DOHH2 (cell line): ENCODE results near the gene PLXNA3.

ENCODE experiments used
- H3F3A ChIP-seq: fragments of 200-600 bp; sonication (generic), shearing (Covaris generic); 2 replicates; pipeline ENCODE4 v1.6.0; 2016; ENCODE audit warnings: antibody characterized with exemption, mild to moderate bottlenecking; ENCODE audit not compliant: control insufficient read depth, insufficient read depth
- H3K27ac ChIP-seq: fragments of 200-600 bp; sonication (generic); 2 replicates; pipeline ENCODE4 v1.5.1; 2014; ENCODE audit warnings: low read depth, mild to moderate bottlenecking, low read length, moderate library complexity
- H3K27me3 ChIP-seq: fragments of 200-600 bp; sonication (generic); 2 replicates; pipeline ENCODE4 v1.6.1; 2014; ENCODE audit warnings: mild to moderate bottlenecking, low read length, mixed read lengths; ENCODE audit not compliant: control insufficient read depth
- H3K36me3 ChIP-seq: fragments of 200-600 bp; sonication (generic); 2 replicates; pipeline ENCODE4 v1.6.1; 2014; ENCODE audit warnings: mild to moderate bottlenecking, low read length, moderate library complexity, mixed read lengths; ENCODE audit not compliant: control insufficient read depth
- H3K4me1 ChIP-seq: fragments of 200-600 bp; sonication (generic); 2 replicates; pipeline ENCODE4 v1.6.1; 2014; ENCODE audit warnings: mild to moderate bottlenecking, low read length, mixed read lengths; ENCODE audit not compliant: control insufficient read depth
- H3K4me2 ChIP-seq: fragments of 200-600 bp; sonication (generic); 2 replicates; pipeline ENCODE4 v1.6.0; 2014; ENCODE audit warnings: mild to moderate bottlenecking, low read length, moderate library complexity
- H3K4me3 ChIP-seq: fragments of 200-600 bp; sonication (generic); 2 replicates; pipeline ENCODE4 v1.5.1; 2014; ENCODE audit warnings: mild to moderate bottlenecking, low read length, mixed read lengths
- H3K79me2 ChIP-seq: fragments of 200-600 bp; sonication (generic); 2 replicates; pipeline ENCODE4 v1.6.1; 2014; ENCODE audit warnings: mild to moderate bottlenecking, low read length, mixed read lengths; ENCODE audit not compliant: control insufficient read depth
- H3K9me2 ChIP-seq: fragments of 200-600 bp; sonication (generic); replicated peaks from 2 replicates; pipeline ENCODE4 v1.6.1; 2014; ENCODE audit warnings: mild to moderate bottlenecking, low read length, mixed read lengths; ENCODE audit not compliant: control insufficient read depth
- H3K9me3 ChIP-seq: fragments of 200-600 bp; sonication (generic); 2 replicates; pipeline ENCODE4 v1.6.1; 2014; ENCODE audit warnings: antibody characterized with exemption, low read length, mixed read lengths; ENCODE audit not compliant: control insufficient read depth, insufficient read depth
- H4K20me1 ChIP-seq: fragments of 200-600 bp; sonication (generic); 2 replicates; pipeline ENCODE4 v1.6.0; 2014; ENCODE audit warnings: low read depth, mild to moderate bottlenecking, antibody characterized with exemption, low read length, moderate library complexity; ENCODE audit not compliant: control insufficient read depth, insufficient read depth
- EZH2phosphoT487 ChIP-seq: fragments of 200-600 bp; sonication (generic); IDR thresholded peaks from 2 replicates; pipeline ENCODE4 v1.6.1; 2017; ENCODE audit warnings: borderline replicate concordance, mild to moderate bottlenecking, antibody characterized with exemption, low read length, moderate library complexity, mixed read lengths
- TF ChIP-seq, protein P1 (sequence below): fragments of 200-600 bp; sonication (generic); IDR thresholded peaks from one replicate; pipeline ENCODE4 v1.5.1; 2014; ENCODE audit warnings: antibody characterized with exemption, mild to moderate bottlenecking, low read depth, low read length; ENCODE audit not compliant: poor library complexity, severe bottlenecking

PLXNA3 gene

GRCh38 chrX:154509455-154509854 is 51.4 kb downstream of the PLXNA3 start:
- Histone ChIP-seq H3K9me3 (no peaks in the 10 kb centered on the region), H3K4me3 (no peak overlapping the region)

DNA sequence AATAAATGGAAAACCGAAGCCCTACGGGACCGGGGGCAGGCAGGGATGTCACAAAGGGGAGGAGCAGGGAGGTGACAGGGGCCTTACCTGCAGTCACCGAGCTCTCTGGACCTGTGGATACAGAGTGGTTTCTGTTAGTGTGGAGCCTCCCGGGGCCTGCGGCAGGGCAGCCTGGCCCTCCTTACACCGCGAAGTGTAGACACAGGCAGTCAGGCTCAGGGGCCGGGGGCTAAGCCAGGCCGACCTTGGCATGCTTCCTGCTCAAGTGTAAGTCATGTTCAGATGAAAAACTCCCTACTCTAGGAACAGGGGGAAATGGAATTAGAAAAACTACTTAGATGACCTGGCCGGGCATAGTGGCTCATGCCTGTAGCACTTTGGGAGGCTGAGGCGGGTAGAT is 53.7 kb downstream of the PLXNA3 start:
- no peak overlapping the region for H3K4me3 ChIP-seq
- H3K9me3 ChIP-seq: no peaks in the 10 kb centered on the region
- H3K36me3 ChIP-seq: peaks cover 15% of the 10 kb centered on the region; the same call in 1 of the 2 replicates
- peaks cover 16% of the 10 kb centered on the region for H3K79me2 ChIP-seq
- no peak overlapping the region for H3K27ac ChIP-seq
- no peaks in the 10 kb centered on the region for H4K20me1 ChIP-seq
- H3K4me1 ChIP-seq: peaks cover 14% of the 10 kb centered on the region
- H3K9me2 ChIP-seq: no peaks in the 10 kb centered on the region
- no peak for TF ChIP-seq EZH2phosphoT487
- TF ChIP-seq, protein P1, sequence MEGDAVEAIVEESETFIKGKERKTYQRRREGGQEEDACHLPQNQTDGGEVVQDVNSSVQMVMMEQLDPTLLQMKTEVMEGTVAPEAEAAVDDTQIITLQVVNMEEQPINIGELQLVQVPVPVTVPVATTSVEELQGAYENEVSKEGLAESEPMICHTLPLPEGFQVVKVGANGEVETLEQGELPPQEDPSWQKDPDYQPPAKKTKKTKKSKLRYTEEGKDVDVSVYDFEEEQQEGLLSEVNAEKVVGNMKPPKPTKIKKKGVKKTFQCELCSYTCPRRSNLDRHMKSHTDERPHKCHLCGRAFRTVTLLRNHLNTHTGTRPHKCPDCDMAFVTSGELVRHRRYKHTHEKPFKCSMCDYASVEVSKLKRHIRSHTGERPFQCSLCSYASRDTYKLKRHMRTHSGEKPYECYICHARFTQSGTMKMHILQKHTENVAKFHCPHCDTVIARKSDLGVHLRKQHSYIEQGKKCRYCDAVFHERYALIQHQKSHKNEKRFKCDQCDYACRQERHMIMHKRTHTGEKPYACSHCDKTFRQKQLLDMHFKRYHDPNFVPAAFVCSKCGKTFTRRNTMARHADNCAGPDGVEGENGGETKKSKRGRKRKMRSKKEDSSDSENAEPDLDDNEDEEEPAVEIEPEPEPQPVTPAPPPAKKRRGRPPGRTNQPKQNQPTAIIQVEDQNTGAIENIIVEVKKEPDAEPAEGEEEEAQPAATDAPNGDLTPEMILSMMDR: no peak
- no peaks in the 10 kb centered on the region for H3K27me3 ChIP-seq
- no peak overlapping the region for H3K4me2 ChIP-seq
- H3F3A ChIP-seq: no peaks in the 10 kb centered on the region

More at GRCh38 chrX:154509455-154509854, 51.4 kb downstream of the PLXNA3 start:
- H3F3A ChIP-seq: no peaks in the 10 kb centered on the region
- TF ChIP-seq, protein P1: no peak
- TF ChIP-seq EZH2phosphoT487: no peak
- H3K4me2 ChIP-seq: no peak overlapping the region
- H4K20me1 ChIP-seq: no peaks in the 10 kb centered on the region
- H3K36me3 ChIP-seq: peaks cover 22% of the 10 kb centered on the region; the same call in 1 of the 2 replicates
- no peaks in the 10 kb centered on the region for H3K9me2 ChIP-seq
- peaks cover 4% of the 10 kb centered on the region; the same call in 1 of the 2 replicates for H3K79me2 ChIP-seq
- no peak overlapping the region for H3K27ac ChIP-seq
- no peaks in the 10 kb centered on the region for H3K27me3 ChIP-seq
- H3K4me1 ChIP-seq: peaks cover 4% of the 10 kb centered on the region; the same call in 1 of the 2 replicates

- no peaks in the 10 kb centered on the region for H3K9me3 ChIP-seq
These were observed 54.9 kb downstream of the PLXNA3 start for GRCh38 chrX:154512879-154513553.

More at GRCh38 chrX:154512879-154513553, 54.9 kb downstream of the PLXNA3 start:
- Histone ChIP-seq H3K79me2 (peaks cover 16% of the 10 kb centered on the region), H3F3A (no peaks in the 10 kb centered on the region), H3K27ac (no peak overlapping the region), H3K4me2 (no peak overlapping the region), H3K4me3 (no peak overlapping the region), H4K20me1 (no peaks in the 10 kb centered on the region), H3K9me2 (no peaks in the 10 kb centered on the region), H3K36me3 (peaks cover 15% of the 10 kb centered on the region; the same call in 1 of the 2 replicates), H3K4me1 (peaks cover 17% of the 10 kb centered on the region), H3K27me3 (no peaks in the 10 kb centered on the region)
- no peak for TF ChIP-seq EZH2phosphoT487
- TF ChIP-seq, protein P1: no peak
